ENCODE results near the gene APOBEC3F. TPM values are rescaled to one million over a fixed set of nuclear protein-coding genes. Genes with fewer than 3 reads are reported as not detected.
"Not testable (repeated sequence)": the region's sequence is repeated elsewhere in the genome, so short reads cannot be mapped to it uniquely, and the experiment has no call there.

The APOBEC3F gene
- total RNA-seq, 1 experiment from 2014 or later = 28.3 TPM

DNA sequence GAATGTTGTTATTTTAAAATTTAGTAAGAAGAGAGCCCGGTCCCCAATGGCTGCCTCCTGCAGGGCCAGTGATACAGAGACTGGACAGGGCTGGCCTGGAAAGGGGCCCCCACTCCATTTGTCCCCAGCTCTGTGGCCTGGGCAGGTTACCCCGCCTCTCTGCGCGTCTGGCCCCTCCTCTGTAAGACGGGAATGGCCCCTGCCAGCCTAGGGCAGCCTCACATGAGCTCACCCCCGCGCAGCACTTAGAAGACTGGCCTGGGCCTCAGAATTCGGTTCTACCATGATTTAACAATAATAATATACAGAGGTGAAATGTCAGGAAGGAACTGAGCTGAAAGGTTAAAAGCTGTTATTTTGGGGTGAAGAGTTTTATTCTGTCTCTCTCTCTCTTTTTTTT is 37.7 kb downstream of the APOBEC3F start:
- H3K4me3 ChIP-seq = no peak overlapping the region
- CTCF ChIA-PET = interaction anchor here (0.7 kb wide), 1 partner anchor 11 kb away, joined by 5 read pairs; no protein-coding TSS in a partner anchor
- intact Hi-C loops (cut with micrococcal nuclease; ENCODE audit: unreplicated experiment) = no loop called here

DNA sequence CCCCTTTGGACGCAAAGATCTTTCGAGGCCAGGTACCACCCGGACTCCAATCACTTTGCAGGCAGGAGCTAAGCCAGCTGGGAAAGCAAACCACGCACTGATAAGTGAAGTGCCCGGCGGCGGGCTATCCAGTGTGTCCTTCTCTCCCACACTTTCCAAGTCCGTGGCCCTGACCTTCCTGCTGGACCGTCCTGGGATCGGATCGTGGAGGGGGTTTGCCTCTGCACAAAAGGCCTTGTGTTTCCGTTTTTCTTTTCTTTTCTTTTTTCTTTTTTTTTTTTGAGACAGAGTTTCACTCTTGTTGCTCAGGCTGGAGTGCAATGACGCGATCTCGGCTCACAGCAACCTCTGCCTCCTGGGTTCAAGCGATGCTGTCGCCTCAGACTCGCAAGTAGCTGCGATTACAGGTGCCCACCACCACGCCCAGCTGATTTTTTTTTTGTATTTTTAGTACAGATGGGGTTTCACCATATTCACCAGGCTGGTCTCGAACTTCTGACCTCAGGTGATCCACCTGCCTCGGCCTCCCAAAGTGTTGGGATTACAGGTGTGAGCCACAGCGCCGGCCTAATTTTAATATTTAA is 38.5 kb downstream of the APOBEC3F start:
- H3K4me2 ChIP-seq; H3K9me2 ChIP-seq (ENCODE audit: insufficient read depth); H3K27me3 ChIP-seq (ENCODE audit: insufficient read depth, low read depth); BruUV-seq (replicated peaks); POLR2A ChIA-PET (ENCODE audit: unreplicated experiment); H3F3A ChIP-seq (ENCODE audit: insufficient read depth, low read depth); intact Hi-C loops (cut with micrococcal nuclease; ENCODE audit: unreplicated experiment); H3K4me3 ChIP-seq; H3K36me3 ChIP-seq (ENCODE audit: low read depth); DNase-seq; H3K27ac ChIP-seq; H3K9me3 ChIP-seq (ENCODE audit: insufficient read depth, low read depth); H4K20me1 ChIP-seq (ENCODE audit: insufficient read depth); H3K79me2 ChIP-seq (ENCODE audit: low read depth); H2AFZ ChIP-seq: not testable (repeated sequence)
- H3K4me1 ChIP-seq (replicated peaks; ENCODE audit: insufficient read depth) = peaks cover 13% of the 10 kb centered on the region
- CTCF ChIA-PET = interaction anchor here (0.6 to 0.7 kb wide), 2 partner anchors 15 to 47 kb away, joined by 3 read pairs; no protein-coding TSS in a partner anchor

More for the DNA sequence above, 37.7 kb downstream of the APOBEC3F start:
- H3K4me2 ChIP-seq = no peak overlapping the region
- no peaks in the 10 kb centered on the region for H3K9me2 ChIP-seq (ENCODE audit: insufficient read depth)
- no peaks in the 10 kb centered on the region for H3K9me3 ChIP-seq (ENCODE audit: insufficient read depth, low read depth)
- H3K27ac ChIP-seq = no peak overlapping the region
- H3F3A ChIP-seq (ENCODE audit: insufficient read depth, low read depth) = no peaks in the 10 kb centered on the region
- TF ChIP-seq, protein P1, sequence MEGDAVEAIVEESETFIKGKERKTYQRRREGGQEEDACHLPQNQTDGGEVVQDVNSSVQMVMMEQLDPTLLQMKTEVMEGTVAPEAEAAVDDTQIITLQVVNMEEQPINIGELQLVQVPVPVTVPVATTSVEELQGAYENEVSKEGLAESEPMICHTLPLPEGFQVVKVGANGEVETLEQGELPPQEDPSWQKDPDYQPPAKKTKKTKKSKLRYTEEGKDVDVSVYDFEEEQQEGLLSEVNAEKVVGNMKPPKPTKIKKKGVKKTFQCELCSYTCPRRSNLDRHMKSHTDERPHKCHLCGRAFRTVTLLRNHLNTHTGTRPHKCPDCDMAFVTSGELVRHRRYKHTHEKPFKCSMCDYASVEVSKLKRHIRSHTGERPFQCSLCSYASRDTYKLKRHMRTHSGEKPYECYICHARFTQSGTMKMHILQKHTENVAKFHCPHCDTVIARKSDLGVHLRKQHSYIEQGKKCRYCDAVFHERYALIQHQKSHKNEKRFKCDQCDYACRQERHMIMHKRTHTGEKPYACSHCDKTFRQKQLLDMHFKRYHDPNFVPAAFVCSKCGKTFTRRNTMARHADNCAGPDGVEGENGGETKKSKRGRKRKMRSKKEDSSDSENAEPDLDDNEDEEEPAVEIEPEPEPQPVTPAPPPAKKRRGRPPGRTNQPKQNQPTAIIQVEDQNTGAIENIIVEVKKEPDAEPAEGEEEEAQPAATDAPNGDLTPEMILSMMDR (conservative IDR thresholded peaks at IDR 0.05) = no peak
- TF ChIP-seq EZH2 (IDR thresholded peaks at IDR 0.05; ENCODE audit: low read depth) = no peak
- H3K79me2 ChIP-seq (ENCODE audit: low read depth) = no peaks in the 10 kb centered on the region
- H3K27me3 ChIP-seq (ENCODE audit: insufficient read depth, low read depth) = no peaks in the 10 kb centered on the region
- H3K4me1 ChIP-seq (replicated peaks; ENCODE audit: insufficient read depth) = peaks cover 11% of the 10 kb centered on the region
- no peak for DNase-seq
- no peaks in the 10 kb centered on the region for H4K20me1 ChIP-seq (ENCODE audit: insufficient read depth)
- no TSS peak for BruUV-seq (replicated peaks)
- H2AFZ ChIP-seq = no peak overlapping the region
- POLR2A ChIA-PET (ENCODE audit: unreplicated experiment) = no interaction called here
- no peaks in the 10 kb centered on the region for H3K36me3 ChIP-seq (ENCODE audit: low read depth)

DNA sequence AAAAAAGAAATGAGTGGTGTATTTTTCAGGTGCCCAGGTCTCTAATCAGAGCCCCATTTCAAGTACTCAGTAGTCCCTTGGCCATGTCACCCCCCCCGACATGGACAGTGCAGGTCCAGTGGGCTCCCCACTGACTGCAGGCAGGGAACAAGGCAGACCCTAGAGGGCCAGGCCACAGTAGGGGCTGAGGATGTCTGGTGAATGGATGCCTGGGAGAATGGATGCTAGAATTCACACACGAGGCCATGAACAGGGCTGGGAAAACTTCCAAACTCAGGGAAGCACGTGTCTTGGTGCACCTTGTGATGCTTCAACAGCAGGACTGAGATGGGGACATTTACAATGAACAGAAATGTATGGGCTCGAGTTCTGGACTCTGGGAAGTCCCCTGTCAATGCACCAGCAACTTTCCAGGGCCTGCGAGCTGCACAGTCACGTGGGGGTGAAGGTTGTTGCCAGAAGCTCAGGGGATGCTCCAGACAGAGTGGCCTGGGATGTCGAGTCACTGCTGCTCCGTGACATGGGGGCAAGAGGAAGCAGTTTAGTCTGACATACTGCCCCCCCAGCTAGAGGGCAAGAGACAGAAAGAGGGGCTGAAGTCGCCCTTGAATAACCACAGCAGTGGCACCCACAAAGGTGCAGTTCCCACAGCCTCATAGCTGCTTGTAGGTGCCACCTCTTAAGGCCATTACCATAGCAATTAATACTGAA is 39.5 kb downstream of the APOBEC3F start:
- no peak for TF ChIP-seq EZH2 (IDR thresholded peaks at IDR 0.05; ENCODE audit: low read depth)
- TF ChIP-seq, protein P1 (conservative IDR thresholded peaks at IDR 0.05) = no peak

More for the DNA sequence above, 39.5 kb downstream of the APOBEC3F start:
- Histone ChIP-seq H3K4me1 (replicated peaks; ENCODE audit: insufficient read depth) (peaks cover 13% of the 10 kb centered on the region), H3K79me2 (ENCODE audit: low read depth) (no peaks in the 10 kb centered on the region), H3K27ac (no peak overlapping the region), H3K27me3 (ENCODE audit: insufficient read depth, low read depth) (no peaks in the 10 kb centered on the region), H4K20me1 (ENCODE audit: insufficient read depth) (no peaks in the 10 kb centered on the region), H2AFZ (no peak overlapping the region), H3K4me3 (no peak overlapping the region), H3K36me3 (ENCODE audit: low read depth) (no peaks in the 10 kb centered on the region), H3K9me3 (ENCODE audit: insufficient read depth, low read depth) (no peaks in the 10 kb centered on the region), H3K4me2 (no peak overlapping the region), H3F3A (ENCODE audit: insufficient read depth, low read depth) (no peaks in the 10 kb centered on the region), H3K9me2 (ENCODE audit: insufficient read depth) (no peaks in the 10 kb centered on the region)
- BruUV-seq (replicated peaks) = no TSS peak
- ChIA-PET CTCF (interaction anchor here (0.6 kb wide), 2 partner anchors 46 to 49 kb away, joined by 3 read pairs; no protein-coding TSS in a partner anchor), POLR2A (ENCODE audit: unreplicated experiment) (interaction anchor here (0.6 kb wide), 1 partner anchor 175 kb away, joined by 5 read pairs; no protein-coding TSS in a partner anchor)
- DNase-seq = no peak
- intact Hi-C loops (cut with micrococcal nuclease; ENCODE audit: unreplicated experiment) = no loop called here

All from PC-9 (cell line).